ENCODE measurements around the gene CENPU.
"Not testable (repeated sequence)": the region's sequence is repeated elsewhere in the genome, so short reads cannot be mapped to it uniquely, and the experiment has no call there.

Gene CENPU

GRCh38 chr4:184740980-184741391, 7.1 kb upstream of the CENPU start:
- DNase-seq, result no peak
- Histone ChIP-seq H3K4me1 (ENCODE audit: control insufficient read depth, insufficient read depth, low read length, poor library complexity, severe bottlenecking) (no peaks in the 10 kb centered on the region), H3K27me3 (replicated peaks; ENCODE audit: control insufficient read depth, insufficient read depth, low read length, poor library complexity, severe bottlenecking) (no peaks in the 10 kb centered on the region), H3K9me3 (ENCODE audit: control insufficient read depth, low read length) (no peaks in the 10 kb centered on the region), H3K36me3 (ENCODE audit: control insufficient read depth, insufficient read depth, low read length) (no peaks in the 10 kb centered on the region), H3K27ac (ENCODE audit: insufficient read depth, low read length, poor library complexity, severe bottlenecking) (no peak overlapping the region), H3K4me3 (ENCODE audit: insufficient read depth, low read depth, low read length, poor library complexity, severe bottlenecking) (no peak overlapping the region)

- H3K4me1 ChIP-seq (ENCODE audit: control insufficient read depth, insufficient read depth, low read length, poor library complexity, severe bottlenecking); H3K36me3 ChIP-seq (ENCODE audit: control insufficient read depth, insufficient read depth, low read length); DNase-seq; H3K27ac ChIP-seq (ENCODE audit: insufficient read depth, low read length, poor library complexity, severe bottlenecking); H3K9me3 ChIP-seq (ENCODE audit: control insufficient read depth, low read length); H3K4me3 ChIP-seq (ENCODE audit: insufficient read depth, low read depth, low read length, poor library complexity, severe bottlenecking); H3K27me3 ChIP-seq (replicated peaks; ENCODE audit: control insufficient read depth, insufficient read depth, low read length, poor library complexity, severe bottlenecking): not testable (repeated sequence)
These were observed 5.7 kb upstream of the CENPU start for GRCh38 chr4:184739575-184739974.

GRCh38 chr4:184734758-184735157, 862 bp upstream of the CENPU start:
- Histone ChIP-seq H3K4me3 (ENCODE audit: insufficient read depth, low read depth, low read length, poor library complexity, severe bottlenecking) (no peak overlapping the region), H3K9me3 (ENCODE audit: control insufficient read depth, low read length) (no peaks in the 10 kb centered on the region), H3K27me3 (replicated peaks; ENCODE audit: control insufficient read depth, insufficient read depth, low read length, poor library complexity, severe bottlenecking) (no peaks in the 10 kb centered on the region), H3K36me3 (ENCODE audit: control insufficient read depth, insufficient read depth, low read length) (no peaks in the 10 kb centered on the region), H3K4me1 (ENCODE audit: control insufficient read depth, insufficient read depth, low read length, poor library complexity, severe bottlenecking) (peaks cover 5% of the 10 kb centered on the region), H3K27ac (ENCODE audit: insufficient read depth, low read length, poor library complexity, severe bottlenecking) (no peak overlapping the region)
- DNase-seq, result no peak

GRCh38 chr4:184732126-184732525, 1.8 kb downstream of the CENPU start:
- H3K4me1 ChIP-seq (ENCODE audit: control insufficient read depth, insufficient read depth, low read length, poor library complexity, severe bottlenecking), result peaks cover 5% of the 10 kb centered on the region
- H3K4me3 ChIP-seq (ENCODE audit: insufficient read depth, low read depth, low read length, poor library complexity, severe bottlenecking), result no peak overlapping the region
- no peaks in the 10 kb centered on the region for H3K36me3 ChIP-seq (ENCODE audit: control insufficient read depth, insufficient read depth, low read length)
- no peaks in the 10 kb centered on the region for H3K9me3 ChIP-seq (ENCODE audit: control insufficient read depth, low read length)
- DNase-seq, result no peak
- H3K27me3 ChIP-seq (replicated peaks; ENCODE audit: control insufficient read depth, insufficient read depth, low read length, poor library complexity, severe bottlenecking), result no peaks in the 10 kb centered on the region
- H3K27ac ChIP-seq (ENCODE audit: insufficient read depth, low read length, poor library complexity, severe bottlenecking), result no peak overlapping the region

- no peak for DNase-seq
- H3K27me3 ChIP-seq (replicated peaks; ENCODE audit: control insufficient read depth, insufficient read depth, low read length, poor library complexity, severe bottlenecking), result no peaks in the 10 kb centered on the region
- no peaks in the 10 kb centered on the region for H3K9me3 ChIP-seq (ENCODE audit: control insufficient read depth, low read length)
- no peak overlapping the region for H3K27ac ChIP-seq (ENCODE audit: insufficient read depth, low read length, poor library complexity, severe bottlenecking)
- peaks cover 5% of the 10 kb centered on the region for H3K4me1 ChIP-seq (ENCODE audit: control insufficient read depth, insufficient read depth, low read length, poor library complexity, severe bottlenecking)
- H3K36me3 ChIP-seq (ENCODE audit: control insufficient read depth, insufficient read depth, low read length), result no peaks in the 10 kb centered on the region
- no peak overlapping the region for H3K4me3 ChIP-seq (ENCODE audit: insufficient read depth, low read depth, low read length, poor library complexity, severe bottlenecking)
These were observed 2.8 kb downstream of the CENPU start for GRCh38 chr4:184731056-184731455.

GRCh38 chr4:184729946-184730345, 4.0 kb downstream of the CENPU start:
- no peaks in the 10 kb centered on the region for H3K27me3 ChIP-seq (replicated peaks; ENCODE audit: control insufficient read depth, insufficient read depth, low read length, poor library complexity, severe bottlenecking)
- no peaks in the 10 kb centered on the region for H3K9me3 ChIP-seq (ENCODE audit: control insufficient read depth, low read length)
- H3K4me3 ChIP-seq (ENCODE audit: insufficient read depth, low read depth, low read length, poor library complexity, severe bottlenecking), result no peak overlapping the region
- no peaks in the 10 kb centered on the region for H3K36me3 ChIP-seq (ENCODE audit: control insufficient read depth, insufficient read depth, low read length)
- H3K4me1 ChIP-seq (ENCODE audit: control insufficient read depth, insufficient read depth, low read length, poor library complexity, severe bottlenecking), result peaks cover 5% of the 10 kb centered on the region
- no peak overlapping the region for H3K27ac ChIP-seq (ENCODE audit: insufficient read depth, low read length, poor library complexity, severe bottlenecking)
- no peak for DNase-seq

- H3K4me1 ChIP-seq (ENCODE audit: control insufficient read depth, insufficient read depth, low read length, poor library complexity, severe bottlenecking), result peaks cover 5% of the 10 kb centered on the region
- H3K27ac ChIP-seq (ENCODE audit: insufficient read depth, low read length, poor library complexity, severe bottlenecking), result no peak overlapping the region
- H3K36me3 ChIP-seq (ENCODE audit: control insufficient read depth, insufficient read depth, low read length), result no peaks in the 10 kb centered on the region
- no peak overlapping the region for H3K4me3 ChIP-seq (ENCODE audit: insufficient read depth, low read depth, low read length, poor library complexity, severe bottlenecking)
- no peak for DNase-seq
- no peaks in the 10 kb centered on the region for H3K9me3 ChIP-seq (ENCODE audit: control insufficient read depth, low read length)
- no peaks in the 10 kb centered on the region for H3K27me3 ChIP-seq (replicated peaks; ENCODE audit: control insufficient read depth, insufficient read depth, low read length, poor library complexity, severe bottlenecking)
These were observed 5.0 kb downstream of the CENPU start for GRCh38 chr4:184728858-184729257.

- H3K36me3 ChIP-seq (ENCODE audit: control insufficient read depth, insufficient read depth, low read length), result no peaks in the 10 kb centered on the region
- DNase-seq, result no peak
- no peak overlapping the region for H3K4me3 ChIP-seq (ENCODE audit: insufficient read depth, low read depth, low read length, poor library complexity, severe bottlenecking)
- H3K4me1 ChIP-seq (ENCODE audit: control insufficient read depth, insufficient read depth, low read length, poor library complexity, severe bottlenecking), result no peaks in the 10 kb centered on the region
- no peaks in the 10 kb centered on the region for H3K27me3 ChIP-seq (replicated peaks; ENCODE audit: control insufficient read depth, insufficient read depth, low read length, poor library complexity, severe bottlenecking)
- no peak overlapping the region for H3K27ac ChIP-seq (ENCODE audit: insufficient read depth, low read length, poor library complexity, severe bottlenecking)
- no peaks in the 10 kb centered on the region for H3K9me3 ChIP-seq (ENCODE audit: control insufficient read depth, low read length)
These were observed 6.5 kb downstream of the CENPU start for GRCh38 chr4:184727430-184727829.

GRCh38 chr4:184722798-184723197, 11.1 kb downstream of the CENPU start:
- Histone ChIP-seq H3K36me3 (ENCODE audit: control insufficient read depth, insufficient read depth, low read length) (no peaks in the 10 kb centered on the region), H3K27me3 (replicated peaks; ENCODE audit: control insufficient read depth, insufficient read depth, low read length, poor library complexity, severe bottlenecking) (no peaks in the 10 kb centered on the region), H3K9me3 (ENCODE audit: control insufficient read depth, low read length) (no peaks in the 10 kb centered on the region), H3K4me3 (ENCODE audit: insufficient read depth, low read depth, low read length, poor library complexity, severe bottlenecking) (no peak overlapping the region), H3K4me1 (ENCODE audit: control insufficient read depth, insufficient read depth, low read length, poor library complexity, severe bottlenecking) (no peaks in the 10 kb centered on the region), H3K27ac (ENCODE audit: insufficient read depth, low read length, poor library complexity, severe bottlenecking) (no peak overlapping the region)
- DNase-seq, result no peak

GRCh38 chr4:184721254-184721653, 12.6 kb downstream of the CENPU start:
- Histone ChIP-seq H3K27ac (ENCODE audit: insufficient read depth, low read length, poor library complexity, severe bottlenecking) (no peak overlapping the region), H3K36me3 (ENCODE audit: control insufficient read depth, insufficient read depth, low read length) (no peaks in the 10 kb centered on the region), H3K4me1 (ENCODE audit: control insufficient read depth, insufficient read depth, low read length, poor library complexity, severe bottlenecking) (no peaks in the 10 kb centered on the region), H3K4me3 (ENCODE audit: insufficient read depth, low read depth, low read length, poor library complexity, severe bottlenecking) (no peak overlapping the region), H3K9me3 (ENCODE audit: control insufficient read depth, low read length) (no peaks in the 10 kb centered on the region), H3K27me3 (replicated peaks; ENCODE audit: control insufficient read depth, insufficient read depth, low read length, poor library complexity, severe bottlenecking) (no peaks in the 10 kb centered on the region)
- DNase-seq, result no peak

- no peaks in the 10 kb centered on the region for H3K36me3 ChIP-seq (ENCODE audit: control insufficient read depth, insufficient read depth, low read length)
These were observed 14.5 kb downstream of the CENPU start for GRCh38 chr4:184719407-184719806.

More at GRCh38 chr4:184719407-184719806, 14.5 kb downstream of the CENPU start:
- no peaks in the 10 kb centered on the region for H3K27me3 ChIP-seq (replicated peaks; ENCODE audit: control insufficient read depth, insufficient read depth, low read length, poor library complexity, severe bottlenecking)
- DNase-seq, result no peak
- no peak overlapping the region for H3K27ac ChIP-seq (ENCODE audit: insufficient read depth, low read length, poor library complexity, severe bottlenecking)
- H3K4me3 ChIP-seq (ENCODE audit: insufficient read depth, low read depth, low read length, poor library complexity, severe bottlenecking), result no peak overlapping the region
- H3K9me3 ChIP-seq (ENCODE audit: control insufficient read depth, low read length), result no peaks in the 10 kb centered on the region
- no peaks in the 10 kb centered on the region for H3K4me1 ChIP-seq (ENCODE audit: control insufficient read depth, insufficient read depth, low read length, poor library complexity, severe bottlenecking)

Measured in effector memory CD4-positive, alpha-beta T cell (primary cell).